Measurements from ENCODE around the gene MATN3. TPM values are rescaled to one million over a fixed set of nuclear protein-coding genes. Genes with fewer than 3 reads are reported as not detected.

Gene MATN3
- total and polyA plus RNA-seq, 2 of the 13 experiments (the other 11 are each of a cell fraction or from before 2014, with no cell fraction given), result 36.1 to 208 TPM

DNA sequence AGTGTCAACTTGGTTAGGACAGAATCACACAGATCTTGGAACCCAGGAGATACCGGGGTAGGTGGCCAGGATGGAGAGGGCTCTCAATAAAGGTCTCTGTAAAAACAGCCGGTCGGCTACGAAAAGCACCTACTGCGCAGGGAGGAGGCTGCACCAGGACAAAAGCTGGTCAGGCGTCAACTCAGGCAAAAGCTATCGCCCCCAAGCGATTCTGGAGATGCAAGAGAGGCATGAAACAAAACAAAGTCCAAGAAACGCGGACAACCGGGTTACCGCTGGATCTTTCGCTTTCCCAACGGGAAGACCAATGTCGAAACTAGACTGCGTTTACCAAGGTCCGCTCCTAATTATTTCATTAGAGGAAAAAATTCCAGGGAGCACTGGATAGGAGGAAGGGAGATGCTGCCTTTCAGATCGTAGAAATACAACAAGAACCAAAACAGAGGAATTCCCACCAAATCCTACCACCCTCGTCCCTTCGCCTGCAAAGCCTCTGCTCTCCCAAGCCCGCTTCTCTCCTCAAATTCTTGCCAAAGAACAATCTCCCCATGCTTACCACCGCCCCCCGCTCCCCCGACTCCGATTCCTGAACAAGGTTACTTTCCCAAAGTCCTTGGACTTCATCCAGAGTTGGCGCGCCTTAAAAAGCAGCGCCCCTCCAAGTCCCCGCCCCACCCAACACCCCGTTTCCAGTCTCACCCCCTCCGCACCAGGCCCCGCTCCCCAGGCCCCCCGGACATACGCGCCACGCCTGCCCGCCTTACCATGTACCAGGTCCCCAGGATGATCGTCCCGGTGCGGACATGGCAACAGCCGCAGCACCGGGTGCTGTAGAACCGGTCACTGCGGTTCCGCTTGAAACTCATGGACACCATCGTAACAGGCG is 38.4 kb upstream of the MATN3 start (continued):
- TF ChIP-seq MTERF4 (CRISPR knock-in tag; IDR thresholded peaks at IDR 0.05), result peak; percentile 38; the same call in 1 of the 2 replicates
- TF ChIP-seq ELF1 (CRISPR knock-in tag; IDR thresholded peaks at IDR 0.05), result 0 out of 2 replicates have a peak, but pooled peaks have one; percentile 18
- TF ChIP-seq KLF11 (CRISPR knock-in tag; IDR thresholded peaks at IDR 0.05), result no peak
- TF ChIP-seq, protein P1, sequence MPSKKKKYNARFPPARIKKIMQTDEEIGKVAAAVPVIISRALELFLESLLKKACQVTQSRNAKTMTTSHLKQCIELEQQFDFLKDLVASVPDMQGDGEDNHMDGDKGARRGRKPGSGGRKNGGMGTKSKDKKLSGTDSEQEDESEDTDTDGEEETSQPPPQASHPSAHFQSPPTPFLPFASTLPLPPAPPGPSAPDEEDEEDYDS (CRISPR knock-in tag; IDR thresholded peaks at IDR 0.05), result peak; percentile 47; the same call in 1 of the 2 replicates
- TF ChIP-seq PRDM15 (CRISPR knock-in tag; IDR thresholded peaks at IDR 0.05), result no peak
- TF ChIP-seq ZNF614 (CRISPR knock-in tag; IDR thresholded peaks at IDR 0.05; ENCODE audit: borderline replicate concordance), result peak; percentile 39; the same call in 1 of the 2 replicates
- TF ChIP-seq ZNF562 (CRISPR knock-in tag; IDR thresholded peaks at IDR 0.05; ENCODE audit: borderline replicate concordance), result no peak
- TF ChIP-seq SMARCE1 (IDR thresholded peaks at IDR 0.05; ENCODE audit: borderline replicate concordance), result no peak
- no peak for TF ChIP-seq POLR2AphosphoS5 (IDR thresholded peaks at IDR 0.05; ENCODE audit: low read depth, low read length)
- no peak for TF ChIP-seq HOXA3 (CRISPR knock-in tag; IDR thresholded peaks at IDR 0.05)
- no peak for TF ChIP-seq ELF4 (CRISPR knock-in tag; IDR thresholded peaks at IDR 0.05; ENCODE audit: borderline replicate concordance)
- no peak for TF ChIP-seq SRF (IDR thresholded peaks at IDR 0.05; ENCODE audit: low read depth, low read length)
- TF ChIP-seq, protein P2, sequence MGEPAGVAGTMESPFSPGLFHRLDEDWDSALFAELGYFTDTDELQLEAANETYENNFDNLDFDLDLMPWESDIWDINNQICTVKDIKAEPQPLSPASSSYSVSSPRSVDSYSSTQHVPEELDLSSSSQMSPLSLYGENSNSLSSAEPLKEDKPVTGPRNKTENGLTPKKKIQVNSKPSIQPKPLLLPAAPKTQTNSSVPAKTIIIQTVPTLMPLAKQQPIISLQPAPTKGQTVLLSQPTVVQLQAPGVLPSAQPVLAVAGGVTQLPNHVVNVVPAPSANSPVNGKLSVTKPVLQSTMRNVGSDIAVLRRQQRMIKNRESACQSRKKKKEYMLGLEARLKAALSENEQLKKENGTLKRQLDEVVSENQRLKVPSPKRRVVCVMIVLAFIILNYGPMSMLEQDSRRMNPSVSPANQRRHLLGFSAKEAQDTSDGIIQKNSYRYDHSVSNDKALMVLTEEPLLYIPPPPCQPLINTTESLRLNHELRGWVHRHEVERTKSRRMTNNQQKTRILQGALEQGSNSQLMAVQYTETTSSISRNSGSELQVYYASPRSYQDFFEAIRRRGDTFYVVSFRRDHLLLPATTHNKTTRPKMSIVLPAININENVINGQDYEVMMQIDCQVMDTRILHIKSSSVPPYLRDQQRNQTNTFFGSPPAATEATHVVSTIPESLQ (CRISPR knock-in tag; conservative IDR thresholded peaks at IDR 0.05), result no peak
- TF ChIP-seq ZKSCAN1 (IDR thresholded peaks at IDR 0.05; ENCODE audit: low read length), result peak; percentile 93
- no peak for TF ChIP-seq ZSCAN21 (CRISPR knock-in tag; IDR thresholded peaks at IDR 0.05; ENCODE audit: borderline replicate concordance)
- TF ChIP-seq, protein P3, sequence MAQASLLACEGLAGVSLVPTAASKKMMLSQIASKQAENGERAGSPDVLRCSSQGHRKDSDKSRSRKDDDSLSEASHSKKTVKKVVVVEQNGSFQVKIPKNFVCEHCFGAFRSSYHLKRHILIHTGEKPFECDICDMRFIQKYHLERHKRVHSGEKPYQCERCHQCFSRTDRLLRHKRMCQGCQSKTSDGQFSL (CRISPR knock-in tag; IDR thresholded peaks at IDR 0.05), result no peak
- TF ChIP-seq TBX2 (CRISPR knock-in tag; IDR thresholded peaks at IDR 0.05; ENCODE audit: borderline replicate concordance), result peak; percentile 59; the same call in 1 of the 2 replicates
- TF ChIP-seq FOXO1 (CRISPR knock-in tag; IDR thresholded peaks at IDR 0.05), result peak; percentile 45
- TF ChIP-seq ZNF460 (CRISPR knock-in tag; IDR thresholded peaks at IDR 0.05; ENCODE audit: borderline replicate concordance), result no peak
- 0 out of 2 replicates have a peak, but pooled peaks have one; percentile 24 for TF ChIP-seq GFI1 (CRISPR knock-in tag; IDR thresholded peaks at IDR 0.05; ENCODE audit: borderline replicate concordance)
- TF ChIP-seq SNAPC2 (CRISPR knock-in tag; IDR thresholded peaks at IDR 0.05), result peak; percentile 18; the same call in 1 of the 2 replicates

Measured in HepG2 (cell line).